Esophagus squamous epithelium (tissue), 5 donors: ENCODE measurements around the gene RAP2B. TPM values are rescaled to one million over a fixed set of nuclear protein-coding genes. Genes with fewer than 3 reads are reported as not detected.
"Not testable (repeated sequence)": the region's sequence is repeated elsewhere in the genome, so short reads cannot be mapped to it uniquely, and the experiment has no call there.

Experiments used
- DNase-seq: peaks from one replicate; lab custom pipeline; 2025; lab: John Stamatoyannopoulos, UW
- H3K27ac ChIP-seq, 4 donors: fragments of 200-600 bp; sonication (generic); one replicate each; pipeline ENCODE4 v1.5.1; 2016 to 2019; ENCODE audit warnings: mild to moderate bottlenecking in 1 of 4
- H3K27me3 ChIP-seq, 4 donors: fragments of 200-600 bp; sonication (generic); 1 replicate in 3 of 4; 2 replicates in 1 of 4; pipeline versions ENCODE4 v1.5.1 to v1.6.0; 2017 to 2021; ENCODE audit warnings: antibody characterized with exemption in 1 of 4
- H3K36me3 ChIP-seq, 3 donors: fragments of 200-600 bp; sonication (generic); one replicate each; pipeline ENCODE4 v1.5.1; 2016 to 2019
- H3K4me1 ChIP-seq, 3 donors: fragments of 200-600 bp; sonication (generic); one replicate each; pipeline ENCODE4 v1.5.1; 2017 to 2019
- H3K4me3 ChIP-seq, 4 donors: fragments of 200-600 bp; sonication (generic); 1 replicate in 3 of 4; 2 replicates in 1 of 4; pipeline ENCODE4 v1.5.1; 2016 to 2019; ENCODE audit warnings: mild to moderate bottlenecking in 2 of 4, moderate library complexity in 1 of 4
- H3K9me3 ChIP-seq, 3 donors: fragments of 200-600 bp; sonication (generic); one replicate each; pipeline ENCODE4 v1.5.1; 2016 to 2019
- CTCF ChIP-seq, 6 experiments: fragments of 450-650 bp in 4 of 6; fragments of 200-600 bp in 2 of 6; sonication (generic) in 2 of 6; IDR thresholded peaks; one replicate each; pipeline ENCODE4 v1.5.1; 2016 to 2019; ENCODE audit warnings: antibody characterized with exemption in 6 of 6, mild to moderate bottlenecking in 4 of 6, moderate library complexity in 4 of 6
- POLR2A ChIP-seq, 4 donors: fragments of 450-650 bp; IDR thresholded peaks; one replicate each; pipeline ENCODE4 v1.6.1; 2017; ENCODE audit warnings: antibody characterized with exemption in 4 of 4, mild to moderate bottlenecking in 4 of 4, moderate library complexity in 3 of 4
- WGBS, 2 donors: methylation state at CpG; one replicate each; pipeline ENCODE4 v1.1.5; 2018; 5-methylcytosine and 5-hydroxymethylcytosine counted together
- intact Hi-C: fragments of 100-400 bp; cut with DNase I; formaldehyde crosslinking; loops from one replicate; pipeline ENCODE4 v1.15.0; 2022
- total RNA-seq, 4 donors: library from RNA; depleted of rRNA; stranded (reverse); fragments of >200 nt; gene quantifications; one replicate each; pipeline ENCODE4 v1.1.0, GENCODE V29; 2016
- donor health status: DM: yes; HTN: yes; CAD: no.

Gene RAP2B
- total RNA-seq, 4 donors from 2014 or later = 20.1 to 39.5 (median 29.7) TPM

GRCh38 chr3:153150991-153151390 lies 11.0 kb upstream of the RAP2B start:
- Histone ChIP-seq H3K36me3 (no peaks in the 10 kb centered on the region), H3K4me1 (no peaks in the 10 kb centered on the region), H3K9me3 (no peaks in the 10 kb centered on the region), H3K27ac (no peak overlapping the region), H3K4me3 (no peak overlapping the region), H3K27me3 (no peaks in the 10 kb centered on the region)
- WGBS, 2 donors = 64 to 85% methylated on average over 2 of the region's 2 CpGs
- TF ChIP-seq POLR2A (IDR thresholded peaks at IDR 0.05) (no peak), CTCF (IDR thresholded peaks at IDR 0.05) (no peak)
- intact Hi-C loops = no loop called here
- no peak for DNase-seq

GRCh38 chr3:153155786-153156185 lies 6.2 kb upstream of the RAP2B start:
- H3K4me3 ChIP-seq, DNase-seq, H3K27me3 ChIP-seq, H3K9me3 ChIP-seq, H3K36me3 ChIP-seq, intact Hi-C loops, H3K27ac ChIP-seq: not testable (repeated sequence)
- H3K4me1 ChIP-seq = peaks cover 0 to 14% (median 8%) of the 10 kb centered on the region in 3 donors
- WGBS, 2 donors = no CpG with 5 or more reads among the region's 29 CpGs

- H3K27me3 ChIP-seq = no peaks in the 10 kb centered on the region
These were observed 3.8 kb upstream of the RAP2B start for GRCh38 chr3:153158189-153158588.

GRCh38 chr3:153158961-153159735 lies 2.9 kb upstream of the RAP2B start:
- Histone ChIP-seq H3K36me3 (no peaks in the 10 kb centered on the region), H3K27ac (peak overlapping the region in 3 of 4 donors; percentile 97 to 100 (median 98)), H3K4me1 (peaks cover 0 to 19% (median 8%) of the 10 kb centered on the region in 3 donors), H3K4me3 (no peak overlapping the region), H3K9me3 (no peaks in the 10 kb centered on the region), H3K27me3 (no peaks in the 10 kb centered on the region)
- WGBS, 2 donors = 85 to 89% methylated on average over 9 of the region's 9 CpGs
- intact Hi-C loops = no loop called here
- no peak for DNase-seq
- no peak for TF ChIP-seq POLR2A (IDR thresholded peaks at IDR 0.05)
- no peak for TF ChIP-seq CTCF (IDR thresholded peaks at IDR 0.05)

More at GRCh38 chr3:153158189-153158588, 3.8 kb upstream of the RAP2B start:
- Histone ChIP-seq H3K4me3 (no peak overlapping the region), H3K27ac (no peak overlapping the region), H3K4me1 (peaks cover 0 to 14% (median 8%) of the 10 kb centered on the region in 3 donors), H3K36me3 (no peaks in the 10 kb centered on the region), H3K9me3 (no peaks in the 10 kb centered on the region)
- no peak for DNase-seq
- intact Hi-C loops = no loop called here
- WGBS, 2 donors = 86 to 88% methylated on average over 4 of the region's 4 CpGs
- no peak for TF ChIP-seq POLR2A (IDR thresholded peaks at IDR 0.05)
- no peak for TF ChIP-seq CTCF (IDR thresholded peaks at IDR 0.05)

GRCh38 chr3:153159771-153160397 lies 2.1 kb upstream of the RAP2B start:
- Histone ChIP-seq H3K4me1 (peaks cover 4 to 27% (median 8%) of the 10 kb centered on the region in 3 donors), H3K9me3 (no peaks in the 10 kb centered on the region), H3K36me3 (no peaks in the 10 kb centered on the region), H3K4me3 (peak overlapping the region; percentile 88 to 97 (median 92)), H3K27me3 (no peaks in the 10 kb centered on the region), H3K27ac (peak overlapping the region; percentile 97 to 100 (median 98))
- no peak for DNase-seq
- intact Hi-C loops = loop anchor here (5.0 kb wide), 2 partner anchors 108 to 127 kb away; no protein-coding TSS in a partner anchor
- TF ChIP-seq CTCF (IDR thresholded peaks at IDR 0.05) = no peak
- TF ChIP-seq POLR2A (IDR thresholded peaks at IDR 0.05) = no peak
- 67 to 69% methylated on average over 7 of the region's 9 CpGs for WGBS, 2 donors
